Trophoblast cell (in vitro differentiated cells and primary cell): Measurements from ENCODE around the gene LPAR1.

Source experiments
- DNase-seq, 2 donors: peaks; one replicate each; pipeline ENCODE4 v3.0.0-alpha.2; 2016
- H2AFZ ChIP-seq: 2 replicates; pipeline ENCODE4 v1.6.1; 2013; ENCODE audit warnings: low read length, moderate library complexity, mild to moderate bottlenecking; ENCODE audit not compliant: insufficient read depth, poor library complexity
- H2AK5ac ChIP-seq: 2 replicates; pipeline ENCODE4 v1.6.1; 2013; ENCODE audit warnings: mild to moderate bottlenecking, low read length
- H2BK120ac ChIP-seq: 2 replicates; pipeline ENCODE4 v1.6.1; 2013; ENCODE audit warnings: low read length, mild to moderate bottlenecking, moderate library complexity; ENCODE audit not compliant: insufficient read depth, poor library complexity
- H2BK12ac ChIP-seq: 2 replicates; pipeline ENCODE4 v1.6.1; 2013; ENCODE audit warnings: mild to moderate bottlenecking, low read length, moderate library complexity
- H2BK5ac ChIP-seq: 2 replicates; pipeline ENCODE4 v1.6.1; 2013; ENCODE audit warnings: low read length, low read depth, moderate library complexity, mild to moderate bottlenecking; ENCODE audit not compliant: poor library complexity
- H3K14ac ChIP-seq: 2 replicates; pipeline ENCODE4 v1.6.1; 2013; ENCODE audit warnings: mild to moderate bottlenecking, low read length
- H3K18ac ChIP-seq: 2 replicates; pipeline ENCODE4 v1.6.1; 2013; ENCODE audit warnings: mild to moderate bottlenecking, low read length
- H3K23ac ChIP-seq: 2 replicates; pipeline ENCODE4 v1.6.1; 2013; ENCODE audit warnings: low read length
- H3K27ac ChIP-seq: 2 replicates; pipeline ENCODE4 v1.5.1; 2013; ENCODE audit warnings: low read depth, mild to moderate bottlenecking, inconsistent platforms, low read length, moderate library complexity
- H3K27me3 ChIP-seq: 2 replicates; pipeline ENCODE4 v1.6.1; 2013; ENCODE audit warnings: inconsistent platforms, mild to moderate bottlenecking, low read length, moderate library complexity; ENCODE audit not compliant: insufficient read depth
- H3K36me3 ChIP-seq, 2 experiments: 1 replicate in 1 of 2; 2 replicates in 1 of 2; pipeline ENCODE4 v1.6.1; 2013; ENCODE audit warnings: low read length in 2 of 2, mild to moderate bottlenecking in 2 of 2, moderate library complexity in 1 of 2; ENCODE audit not compliant: insufficient read depth in 2 of 2, control insufficient read depth in 1 of 2
- H3K4ac ChIP-seq: 2 replicates; pipeline ENCODE4 v1.6.1; 2013; ENCODE audit warnings: low read depth, mild to moderate bottlenecking, low read length, moderate library complexity
- H3K4me1 ChIP-seq, 2 experiments: 1 replicate in 1 of 2; 2 replicates in 1 of 2; pipeline ENCODE4 v1.6.1; 2013; ENCODE audit warnings: low read length in 2 of 2, mild to moderate bottlenecking in 2 of 2, moderate library complexity in 1 of 2; ENCODE audit not compliant: insufficient read depth in 2 of 2, control insufficient read depth in 1 of 2
- H3K4me2 ChIP-seq: 2 replicates; pipeline ENCODE4 v1.6.1; 2013; ENCODE audit warnings: inconsistent platforms, mild to moderate bottlenecking, low read length, moderate library complexity
- H3K4me3 ChIP-seq: 2 replicates; pipeline ENCODE4 v1.5.1; 2013; ENCODE audit warnings: mild to moderate bottlenecking, low read depth, low read length, inconsistent platforms
- H3K79me1 ChIP-seq: one replicate; pipeline ENCODE4 v1.6.1; 2013; ENCODE audit warnings: low read length
- H3K79me2 ChIP-seq: 2 replicates; pipeline ENCODE4 v1.6.1; 2013; ENCODE audit warnings: low read length, mild to moderate bottlenecking; ENCODE audit not compliant: control insufficient read depth, insufficient read depth, poor library complexity
- H3K9ac ChIP-seq: 2 replicates; pipeline ENCODE4 v1.6.1; 2013; ENCODE audit warnings: mild to moderate bottlenecking, low read length
- H3K9me3 ChIP-seq: 2 replicates; pipeline ENCODE4 v1.6.1; 2013; ENCODE audit warnings: low read depth, mild to moderate bottlenecking, control low read depth, inconsistent platforms, low read length; ENCODE audit not compliant: insufficient read depth
- H4K12ac ChIP-seq: 2 replicates; pipeline ENCODE4 v1.6.1; 2013; ENCODE audit warnings: low read depth, mild to moderate bottlenecking, low read length, moderate library complexity
- H4K8ac ChIP-seq: 2 replicates; pipeline ENCODE4 v1.6.1; 2013; ENCODE audit warnings: low read depth, mild to moderate bottlenecking, low read length, moderate library complexity
- H4K91ac ChIP-seq: one replicate; pipeline ENCODE4 v1.6.1; 2013; ENCODE audit warnings: low read depth, mild to moderate bottlenecking, low read length, moderate library complexity
- WGBS: extraction: QIAGEN DNeasy Blood & Tissue Kit; methylation state at CpG from one replicate; pipeline ENCODE4 v1.1.7; 2013; ENCODE audit warnings: missing lambda C conversion rate; ENCODE audit not compliant: insufficient read length, insufficient coverage; ENCODE audit errors: extremely low coverage; 5-methylcytosine and 5-hydroxymethylcytosine counted together

LPAR1 gene

GRCh38 chr9:110921705-110922104, 116.6 kb downstream of the LPAR1 start:
- Histone ChIP-seq H3K36me3 (no peaks in the 10 kb centered on the region), H3K4me2 (no peak overlapping the region), H3K14ac (no peak overlapping the region), H3K4ac (no peak overlapping the region), H3K23ac (no peak overlapping the region), H3K18ac (no peak overlapping the region), H3K27ac (no peak overlapping the region), H3K4me1 (no peaks in the 10 kb centered on the region), H4K91ac (no peak overlapping the region), H3K4me3 (no peak overlapping the region), H2BK5ac (no peak overlapping the region), H2BK12ac (no peak overlapping the region), H3K9ac (no peak overlapping the region), H3K9me3 (no peaks in the 10 kb centered on the region), H2AFZ (no peak overlapping the region), H3K79me1 (no peaks in the 10 kb centered on the region), H3K79me2 (no peaks in the 10 kb centered on the region), H3K27me3 (no peaks in the 10 kb centered on the region), H2AK5ac (no peak overlapping the region), H4K8ac (no peak overlapping the region), H2BK120ac (no peak overlapping the region), H4K12ac (no peak overlapping the region)
- no peak for DNase-seq
- WGBS = no CpG with 5 or more reads among the region's 5 CpGs

- Histone ChIP-seq H3K36me3 (no peaks in the 10 kb centered on the region), H3K14ac (no peak overlapping the region), H3K4me2 (no peak overlapping the region), H3K23ac (no peak overlapping the region), H3K9me3 (no peaks in the 10 kb centered on the region), H2AK5ac (no peak overlapping the region), H2BK120ac (no peak overlapping the region), H3K4me1 (no peaks in the 10 kb centered on the region), H2BK12ac (no peak overlapping the region), H2AFZ (no peak overlapping the region), H3K79me2 (no peaks in the 10 kb centered on the region), H4K8ac (no peak overlapping the region), H4K12ac (no peak overlapping the region), H3K18ac (no peak overlapping the region), H3K9ac (no peak overlapping the region), H2BK5ac (no peak overlapping the region), H4K91ac (no peak overlapping the region), H3K27me3 (no peaks in the 10 kb centered on the region), H3K27ac (no peak overlapping the region), H3K4me3 (no peak overlapping the region), H3K4ac (no peak overlapping the region), H3K79me1 (no peaks in the 10 kb centered on the region)
- no CpG with 5 or more reads among the region's 3 CpGs for WGBS
- peak in 1 of 2 donors; percentile 13 for DNase-seq
These were observed 118.7 kb downstream of the LPAR1 start for GRCh38 chr9:110919609-110920008.

- H2BK120ac ChIP-seq = no peak overlapping the region
- H2AK5ac ChIP-seq = no peak overlapping the region
- H3K9me3 ChIP-seq = no peaks in the 10 kb centered on the region
- H2AFZ ChIP-seq = no peak overlapping the region
- H3K27me3 ChIP-seq = no peaks in the 10 kb centered on the region
- no peak overlapping the region for H2BK5ac ChIP-seq
- no peaks in the 10 kb centered on the region for H3K36me3 ChIP-seq
- H4K91ac ChIP-seq = no peak overlapping the region
- WGBS = no CpG with 5 or more reads among the region's 3 CpGs
- H3K18ac ChIP-seq = no peak overlapping the region
- no peak overlapping the region for H3K4ac ChIP-seq
- H2BK12ac ChIP-seq = no peak overlapping the region
- H3K79me2 ChIP-seq = no peaks in the 10 kb centered on the region
- no peaks in the 10 kb centered on the region for H3K4me1 ChIP-seq
- H3K4me3 ChIP-seq = no peak overlapping the region
- H4K12ac ChIP-seq = no peak overlapping the region
- no peaks in the 10 kb centered on the region for H3K79me1 ChIP-seq
- no peak overlapping the region for H3K23ac ChIP-seq
- H3K9ac ChIP-seq = no peak overlapping the region
- H3K14ac ChIP-seq = no peak overlapping the region
- no peak overlapping the region for H4K8ac ChIP-seq
- H3K27ac ChIP-seq = no peak overlapping the region
- no peak for DNase-seq
- no peak overlapping the region for H3K4me2 ChIP-seq
These were observed 119.2 kb downstream of the LPAR1 start for GRCh38 chr9:110919050-110919435.

- H3K9ac ChIP-seq = no peak overlapping the region
- no peak overlapping the region for H3K18ac ChIP-seq
- H2AK5ac ChIP-seq = no peak overlapping the region
- H3K27ac ChIP-seq = no peak overlapping the region
- no peak overlapping the region for H3K14ac ChIP-seq
- no peak overlapping the region for H2BK12ac ChIP-seq
- H3K4ac ChIP-seq = no peak overlapping the region
- no peak overlapping the region for H2BK120ac ChIP-seq
- no peak overlapping the region for H2BK5ac ChIP-seq
- H4K8ac ChIP-seq = no peak overlapping the region
- H3K4me2 ChIP-seq = no peak overlapping the region
- H3K9me3 ChIP-seq = no peaks in the 10 kb centered on the region
- no peak overlapping the region for H4K91ac ChIP-seq
- H3K27me3 ChIP-seq = no peaks in the 10 kb centered on the region
- WGBS = no CpG with 5 or more reads among the region's 1 CpG
- no peak overlapping the region for H2AFZ ChIP-seq
- H3K4me3 ChIP-seq = no peak overlapping the region
- H3K4me1 ChIP-seq = no peaks in the 10 kb centered on the region
- DNase-seq = no peak
- no peak overlapping the region for H3K23ac ChIP-seq
- H3K79me2 ChIP-seq = no peaks in the 10 kb centered on the region
- H4K12ac ChIP-seq = no peak overlapping the region
- no peaks in the 10 kb centered on the region for H3K79me1 ChIP-seq
- no peaks in the 10 kb centered on the region for H3K36me3 ChIP-seq
These were observed 119.8 kb downstream of the LPAR1 start for GRCh38 chr9:110918316-110919049.
